Measurements from ENCODE around the gene MICAL2.

The MICAL2 gene

GRCh38 chr11:12157241-12157661 lies 46.9 kb downstream of the MICAL2 start:
- DNase-seq: peak; percentile 68

- no peak for DNase-seq
Observed at GRCh38 chr11:12158909-12159308, 48.5 kb downstream of the MICAL2 start.

- peak; percentile 74 for DNase-seq
Observed at GRCh38 chr11:12159351-12160099, 49.1 kb downstream of the MICAL2 start.

- DNase-seq: no peak
Observed at GRCh38 chr11:12160231-12160630, 49.8 kb downstream of the MICAL2 start.

- DNase-seq: no peak
Observed at GRCh38 chr11:12160680-12161079, 50.3 kb downstream of the MICAL2 start.

GRCh38 chr11:12161137-12161536 lies 50.7 kb downstream of the MICAL2 start:
- no peak for DNase-seq

GRCh38 chr11:12161603-12162350 lies 51.4 kb downstream of the MICAL2 start:
- DNase-seq: no peak

GRCh38 chr11:12162652-12163051 lies 52.3 kb downstream of the MICAL2 start:
- no peak for DNase-seq

- DNase-seq: no peak
Observed at GRCh38 chr11:12163181-12163941, 53.0 kb downstream of the MICAL2 start.

GRCh38 chr11:12164061-12165014 lies 53.9 kb downstream of the MICAL2 start:
- no peak for DNase-seq

GRCh38 chr11:12165237-12165875 lies 55.0 kb downstream of the MICAL2 start:
- no peak for DNase-seq

GRCh38 chr11:12166299-12167060 lies 56.1 kb downstream of the MICAL2 start:
- DNase-seq: no peak

- peak; percentile 55 for DNase-seq
Observed at GRCh38 chr11:12167061-12168000, 56.9 kb downstream of the MICAL2 start.

- no peak for DNase-seq
Observed at GRCh38 chr11:12168114-12168513, 57.7 kb downstream of the MICAL2 start.

- no peak for DNase-seq
Observed at GRCh38 chr11:12169822-12170221, 59.4 kb downstream of the MICAL2 start.

GRCh38 chr11:12170501-12170900 lies 60.1 kb downstream of the MICAL2 start:
- no peak for DNase-seq

- DNase-seq: peak; percentile 29
Observed at GRCh38 chr11:12170984-12171383, 60.6 kb downstream of the MICAL2 start.

- no peak for DNase-seq
Observed at GRCh38 chr11:12171921-12172320, 61.5 kb downstream of the MICAL2 start.

GRCh38 chr11:12172493-12173013 lies 62.2 kb downstream of the MICAL2 start:
- DNase-seq: no peak

GRCh38 chr11:12173111-12173510 lies 62.7 kb downstream of the MICAL2 start:
- DNase-seq: no peak

All from suppressor macrophage treated with lipopolysaccharide for 4 hours (primary cell).